ENCODE measurements around the gene STT3A.

DNA sequence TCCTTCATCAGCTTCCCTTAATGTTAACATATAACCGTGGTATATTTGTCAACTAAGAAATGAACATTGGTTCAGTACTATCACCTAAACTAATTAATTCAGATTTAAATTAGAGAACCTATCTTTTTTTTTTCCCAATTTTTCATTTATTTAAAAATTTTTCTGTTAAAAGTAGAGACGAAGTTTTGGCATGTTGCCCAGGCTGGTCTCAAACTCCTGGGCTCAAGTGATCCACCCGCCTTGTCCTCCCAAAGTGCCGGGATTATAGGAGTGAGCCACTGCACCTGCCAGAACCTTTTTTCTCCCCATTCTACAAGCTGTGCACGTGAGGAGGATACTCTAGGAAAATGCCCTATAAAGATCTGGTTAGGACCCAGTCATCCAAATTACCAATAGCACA lies 19.7 kb upstream of the STT3A start:
- TF ChIP-seq, protein P1, sequence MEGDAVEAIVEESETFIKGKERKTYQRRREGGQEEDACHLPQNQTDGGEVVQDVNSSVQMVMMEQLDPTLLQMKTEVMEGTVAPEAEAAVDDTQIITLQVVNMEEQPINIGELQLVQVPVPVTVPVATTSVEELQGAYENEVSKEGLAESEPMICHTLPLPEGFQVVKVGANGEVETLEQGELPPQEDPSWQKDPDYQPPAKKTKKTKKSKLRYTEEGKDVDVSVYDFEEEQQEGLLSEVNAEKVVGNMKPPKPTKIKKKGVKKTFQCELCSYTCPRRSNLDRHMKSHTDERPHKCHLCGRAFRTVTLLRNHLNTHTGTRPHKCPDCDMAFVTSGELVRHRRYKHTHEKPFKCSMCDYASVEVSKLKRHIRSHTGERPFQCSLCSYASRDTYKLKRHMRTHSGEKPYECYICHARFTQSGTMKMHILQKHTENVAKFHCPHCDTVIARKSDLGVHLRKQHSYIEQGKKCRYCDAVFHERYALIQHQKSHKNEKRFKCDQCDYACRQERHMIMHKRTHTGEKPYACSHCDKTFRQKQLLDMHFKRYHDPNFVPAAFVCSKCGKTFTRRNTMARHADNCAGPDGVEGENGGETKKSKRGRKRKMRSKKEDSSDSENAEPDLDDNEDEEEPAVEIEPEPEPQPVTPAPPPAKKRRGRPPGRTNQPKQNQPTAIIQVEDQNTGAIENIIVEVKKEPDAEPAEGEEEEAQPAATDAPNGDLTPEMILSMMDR (IDR thresholded peaks at IDR 0.05; ENCODE audit: low read depth, low read length, missing input control) = no peak
- TF ChIP-seq YY1 (IDR thresholded peaks at IDR 0.05) (no peak), TAF1 (conservative IDR thresholded peaks at IDR 0.05) (no peak), SP1 (IDR thresholded peaks at IDR 0.05) (no peak), JUND (IDR thresholded peaks at IDR 0.05) (no peak)
- TF ChIP-seq, protein P2, sequence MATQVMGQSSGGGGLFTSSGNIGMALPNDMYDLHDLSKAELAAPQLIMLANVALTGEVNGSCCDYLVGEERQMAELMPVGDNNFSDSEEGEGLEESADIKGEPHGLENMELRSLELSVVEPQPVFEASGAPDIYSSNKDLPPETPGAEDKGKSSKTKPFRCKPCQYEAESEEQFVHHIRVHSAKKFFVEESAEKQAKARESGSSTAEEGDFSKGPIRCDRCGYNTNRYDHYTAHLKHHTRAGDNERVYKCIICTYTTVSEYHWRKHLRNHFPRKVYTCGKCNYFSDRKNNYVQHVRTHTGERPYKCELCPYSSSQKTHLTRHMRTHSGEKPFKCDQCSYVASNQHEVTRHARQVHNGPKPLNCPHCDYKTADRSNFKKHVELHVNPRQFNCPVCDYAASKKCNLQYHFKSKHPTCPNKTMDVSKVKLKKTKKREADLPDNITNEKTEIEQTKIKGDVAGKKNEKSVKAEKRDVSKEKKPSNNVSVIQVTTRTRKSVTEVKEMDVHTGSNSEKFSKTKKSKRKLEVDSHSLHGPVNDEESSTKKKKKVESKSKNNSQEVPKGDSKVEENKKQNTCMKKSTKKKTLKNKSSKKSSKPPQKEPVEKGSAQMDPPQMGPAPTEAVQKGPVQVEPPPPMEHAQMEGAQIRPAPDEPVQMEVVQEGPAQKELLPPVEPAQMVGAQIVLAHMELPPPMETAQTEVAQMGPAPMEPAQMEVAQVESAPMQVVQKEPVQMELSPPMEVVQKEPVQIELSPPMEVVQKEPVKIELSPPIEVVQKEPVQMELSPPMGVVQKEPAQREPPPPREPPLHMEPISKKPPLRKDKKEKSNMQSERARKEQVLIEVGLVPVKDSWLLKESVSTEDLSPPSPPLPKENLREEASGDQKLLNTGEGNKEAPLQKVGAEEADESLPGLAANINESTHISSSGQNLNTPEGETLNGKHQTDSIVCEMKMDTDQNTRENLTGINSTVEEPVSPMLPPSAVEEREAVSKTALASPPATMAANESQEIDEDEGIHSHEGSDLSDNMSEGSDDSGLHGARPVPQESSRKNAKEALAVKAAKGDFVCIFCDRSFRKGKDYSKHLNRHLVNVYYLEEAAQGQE (IDR thresholded peaks at IDR 0.05) = no peak

Measured in liver (tissue), 3 donors.